Neural crest cell (in vitro differentiated cells): Measurements from ENCODE around the gene SUPT6H. TPM values are rescaled to one million over a fixed set of nuclear protein-coding genes. Genes with fewer than 3 reads are reported as not detected.

Source experiments
- DNase-seq: peaks from one replicate; pipeline ENCODE4 v3.0.0; 2021; ENCODE audit warnings: low read depth, mixed read lengths, low spot score
- H3K27ac Mint-ChIP-seq: one replicate; pipeline ENCODE4 v1.8.0; 2021; ENCODE audit warnings: mild to moderate bottlenecking, mixed read lengths; ENCODE audit not compliant: unreplicated experiment
- H3K27me3 Mint-ChIP-seq: 2 replicates; pipeline ENCODE4 v1.8.0; 2021; ENCODE audit warnings: low read depth, mild to moderate bottlenecking, mixed read lengths
- H3K36me3 Mint-ChIP-seq: 2 replicates; pipeline ENCODE4 v1.8.0; 2021; ENCODE audit warnings: low read depth, mild to moderate bottlenecking, mixed read lengths
- H3K4me1 Mint-ChIP-seq: 2 replicates; pipeline ENCODE4 v1.8.0; 2021; ENCODE audit warnings: mixed read lengths
- H3K4me3 Mint-ChIP-seq: one replicate; pipeline ENCODE4 v1.8.0; 2021; ENCODE audit warnings: mild to moderate bottlenecking, mixed read lengths
- H3K9me3 Mint-ChIP-seq: 2 replicates; pipeline ENCODE4 v1.8.0; 2021; ENCODE audit warnings: mixed read lengths
- CTCF ChIP-seq: fragments of 200-600 bp; sonication (generic); conservative IDR thresholded peaks from 2 replicates; pipeline ENCODE4 v1.5.0; 2021; ENCODE audit warnings: antibody characterized with exemption, mild to moderate bottlenecking
- total RNA-seq: library from RNA; stranded (reverse); gene quantifications from 2 replicates; pipeline ENCODE4 v1.2.1, GENCODE V29; 2021

The SUPT6H gene
- total RNA-seq, 1 donor from 2014 or later, result 70.0 TPM

- Mint-ChIP-seq H3K9me3 (no peaks in the 10 kb centered on the region), H3K36me3 (peaks cover 16% of the 10 kb centered on the region), H3K27me3 (peaks cover 5% of the 10 kb centered on the region), H3K27ac (no peak overlapping the region), H3K4me1 (peaks cover 23% of the 10 kb centered on the region), H3K4me3 (peak overlapping the region; percentile 79)
- no peak for DNase-seq
- no peak for TF ChIP-seq CTCF
Measured at GRCh38 chr17:28751600-28752366, 89.8 kb downstream of the SUPT6H start.

Other genes with a start within 250 kb of the SUPT6H start
- gene SLC13A2, start 188.6 kb upstream of the SUPT6H start, total RNA-seq, result not detected in 2 replicates
- not detected in 2 replicates for gene FOXN1, start 155.9 kb upstream of the SUPT6H start, total RNA-seq
- gene UNC119, start 109.6 kb upstream of the SUPT6H start, total RNA-seq, result 59.1 and 63.5 TPM in 2 replicates
- gene PIGS, start 90.7 kb upstream of the SUPT6H start, total RNA-seq, result 63.5 and 71.1 TPM in 2 replicates
- 16.1 and 22.2 TPM in 2 replicates for gene ALDOC, start 85.3 kb upstream of the SUPT6H start, total RNA-seq
- gene SPAG5, start 63.2 kb upstream of the SUPT6H start, total RNA-seq, result 147 and 151 TPM in 2 replicates
- 31.0 and 34.2 TPM in 2 replicates for gene RSKR, start 48.0 kb upstream of the SUPT6H start, total RNA-seq
- 175 and 191 TPM in 2 replicates for gene BLTP2, start 17.0 kb upstream of the SUPT6H start, total RNA-seq
- 47.4 and 48.2 TPM in 2 replicates for gene SDF2, start 299 bp upstream of the SUPT6H start, total RNA-seq
- gene PROCA1, start 49.7 kb downstream of the SUPT6H start, total RNA-seq, result 11.7 and 12.5 TPM in 2 replicates
- 83.5 and 87.4 TPM in 2 replicates for gene RAB34, start 55.7 kb downstream of the SUPT6H start, total RNA-seq
- 1,750 and 1,862 TPM in 2 replicates for gene RPL23A, start 57.8 kb downstream of the SUPT6H start, total RNA-seq
- gene TLCD1, start 64.0 kb downstream of the SUPT6H start, total RNA-seq, result 6.1 and 6.3 TPM in 2 replicates
- 6.2 and 6.3 TPM in 2 replicates for gene NEK8, start 66.6 kb downstream of the SUPT6H start, total RNA-seq
- gene TRAF4, start 81.8 kb downstream of the SUPT6H start, total RNA-seq, result 163 and 172 TPM in 2 replicates
- 29.6 and 33.0 TPM in 2 replicates for gene FAM222B, start 180.6 kb downstream of the SUPT6H start, total RNA-seq
- 63.0 and 64.4 TPM in 2 replicates for gene ERAL1, start 192.8 kb downstream of the SUPT6H start, total RNA-seq
- 132 and 133 TPM in 2 replicates for gene FLOT2, start 235.5 kb downstream of the SUPT6H start, total RNA-seq
- gene DHRS13, start 240.9 kb downstream of the SUPT6H start, total RNA-seq, result 28.7 and 32.6 TPM in 2 replicates